Smooth muscle cell (in vitro differentiated cells): Measurements from ENCODE around the gene CCNJ. TPM values are rescaled to one million over a fixed set of nuclear protein-coding genes. Genes with fewer than 3 reads are reported as not detected.

Source experiments
- DNase-seq: peaks from one replicate; lab custom pipeline; 2025; ENCODE audit not compliant: unreplicated experiment; lab: John Stamatoyannopoulos, UW
- H2AFZ ChIP-seq: fragments of 200-600 bp; sonication (generic); 2 replicates; pipeline ENCODE4 v1.6.0; 2016; ENCODE audit warnings: antibody characterized with exemption, low read depth, mild to moderate bottlenecking
- H3F3A ChIP-seq: fragments of 200-600 bp; sonication (generic); 2 replicates; pipeline ENCODE4 v1.6.0; 2017; ENCODE audit warnings: antibody characterized with exemption, low read depth
- H3K27ac ChIP-seq: fragments of 200-600 bp; sonication (generic); 2 replicates; pipeline ENCODE4 v1.5.1; 2016; ENCODE audit warnings: low read depth, mild to moderate bottlenecking
- H3K27me3 ChIP-seq: fragments of 200-600 bp; sonication (generic); 2 replicates; pipeline ENCODE4 v1.6.1; 2016; ENCODE audit warnings: low read depth, mild to moderate bottlenecking
- H3K36me3 ChIP-seq: fragments of 200-600 bp; sonication (generic); 2 replicates; pipeline ENCODE4 v1.5.1; 2016; ENCODE audit warnings: low read depth
- H3K4me1 ChIP-seq: fragments of 200-600 bp; sonication (generic); 2 replicates; pipeline ENCODE4 v1.5.1; 2016; ENCODE audit warnings: low read depth
- H3K4me2 ChIP-seq: fragments of 200-600 bp; sonication (generic); 2 replicates; pipeline ENCODE4 v1.6.0; 2016; ENCODE audit warnings: mild to moderate bottlenecking
- H3K4me3 ChIP-seq: fragments of 200-600 bp; sonication (generic); 2 replicates; pipeline ENCODE4 v1.5.1; 2016; ENCODE audit warnings: mild to moderate bottlenecking
- H3K79me2 ChIP-seq: fragments of 200-600 bp; sonication (generic); 2 replicates; pipeline ENCODE4 v1.6.0; 2016; ENCODE audit warnings: low read depth, mild to moderate bottlenecking
- H3K9ac ChIP-seq: fragments of 200-600 bp; sonication (generic); 2 replicates; pipeline ENCODE4 v1.6.0; 2016; ENCODE audit warnings: low read depth
- H3K9me3 ChIP-seq: fragments of 200-600 bp; sonication (generic); replicated peaks from 2 replicates; pipeline ENCODE4 v1.5.1; 2016; ENCODE audit warnings: low read depth
- H4K20me1 ChIP-seq: fragments of 200-600 bp; sonication (generic); 2 replicates; pipeline ENCODE4 v1.6.0; 2016; ENCODE audit warnings: low read depth
- CTCF ChIP-seq: fragments of 200-600 bp; sonication (generic); IDR thresholded peaks from 2 replicates; pipeline ENCODE4 v1.5.1; 2017; ENCODE audit warnings: borderline replicate concordance, mild to moderate bottlenecking, antibody characterized with exemption; ENCODE audit not compliant: insufficient read depth, poor library complexity, severe bottlenecking
- WGBS: methylation state at CpG from one replicate; pipeline ENCODE4 v1.1.7; 2016; ENCODE audit warnings: low lambda C conversion rate; 5-methylcytosine and 5-hydroxymethylcytosine counted together
- polyA plus RNA-seq: library from polyadenylated mRNA; unstranded; fragments of >200 nt; fragmentation: Nextera tagmentation; extraction: Ambion mirVana; gene quantifications from 2 replicates; pipeline ENCODE4 v1.2.1, GENCODE V29; 2016
- total RNA-seq: library from RNA; depleted of rRNA; stranded (reverse); fragments of >200 nt; gene quantifications from 2 replicates; pipeline ENCODE4 v1.2.3, GENCODE V29; 2014

The CCNJ gene
- total and polyA plus RNA-seq, 2 experiments from 2014 or later = 5.2 to 8.8 TPM

GRCh38 chr10:96090463-96090800 lies 47.0 kb downstream of the CCNJ start:
- no peaks in the 10 kb centered on the region for H3K79me2 ChIP-seq
- H3K4me1 ChIP-seq = no peaks in the 10 kb centered on the region
- H3K27me3 ChIP-seq = no peaks in the 10 kb centered on the region
- no peaks in the 10 kb centered on the region for H3F3A ChIP-seq
- H4K20me1 ChIP-seq = no peaks in the 10 kb centered on the region
- H3K36me3 ChIP-seq = no peaks in the 10 kb centered on the region
- H3K4me2 ChIP-seq = no peak overlapping the region
- WGBS = 96% methylated on average over 9 of the region's 9 CpGs
- H3K4me3 ChIP-seq = no peak overlapping the region
- H3K27ac ChIP-seq = no peak overlapping the region
- DNase-seq = no peak
- H3K9me3 ChIP-seq = no peaks in the 10 kb centered on the region
- H3K9ac ChIP-seq = no peak overlapping the region
- TF ChIP-seq CTCF = no peak
- H2AFZ ChIP-seq = no peak overlapping the region

GRCh38 chr10:96092999-96093767 lies 49.8 kb downstream of the CCNJ start:
- TF ChIP-seq CTCF = no peak
- Histone ChIP-seq H3K4me2 (no peak overlapping the region), H4K20me1 (no peaks in the 10 kb centered on the region), H3K27me3 (no peaks in the 10 kb centered on the region), H2AFZ (no peak overlapping the region), H3F3A (no peaks in the 10 kb centered on the region), H3K36me3 (no peaks in the 10 kb centered on the region), H3K4me1 (no peaks in the 10 kb centered on the region), H3K27ac (no peak overlapping the region), H3K4me3 (no peak overlapping the region), H3K9me3 (no peaks in the 10 kb centered on the region), H3K79me2 (no peaks in the 10 kb centered on the region), H3K9ac (no peak overlapping the region)
- DNase-seq = no peak
- 93% methylated on average over 8 of the region's 8 CpGs for WGBS

GRCh38 chr10:96093948-96094347 lies 50.6 kb downstream of the CCNJ start:
- H3K27ac ChIP-seq = no peak overlapping the region
- H3K4me3 ChIP-seq = no peak overlapping the region
- no peaks in the 10 kb centered on the region for H3F3A ChIP-seq
- no peaks in the 10 kb centered on the region for H3K27me3 ChIP-seq
- H3K36me3 ChIP-seq = no peaks in the 10 kb centered on the region
- no peaks in the 10 kb centered on the region for H3K79me2 ChIP-seq
- no peak for DNase-seq
- H2AFZ ChIP-seq = no peak overlapping the region
- H3K9ac ChIP-seq = no peak overlapping the region
- no peaks in the 10 kb centered on the region for H3K4me1 ChIP-seq
- H3K4me2 ChIP-seq = no peak overlapping the region
- 54% methylated on average over 2 of the region's 2 CpGs for WGBS
- no peaks in the 10 kb centered on the region for H4K20me1 ChIP-seq
- no peaks in the 10 kb centered on the region for H3K9me3 ChIP-seq
- TF ChIP-seq CTCF = no peak

- no peak overlapping the region for H3K9ac ChIP-seq
- no peak overlapping the region for H3K27ac ChIP-seq
- H3K36me3 ChIP-seq = no peaks in the 10 kb centered on the region
- H4K20me1 ChIP-seq = no peaks in the 10 kb centered on the region
- no peak for DNase-seq
- H3K27me3 ChIP-seq = no peaks in the 10 kb centered on the region
- no peak overlapping the region for H2AFZ ChIP-seq
- H3K4me2 ChIP-seq = no peak overlapping the region
- H3F3A ChIP-seq = no peaks in the 10 kb centered on the region
- WGBS = 97% methylated on average over 1 of the region's 1 CpG
- H3K79me2 ChIP-seq = no peaks in the 10 kb centered on the region
- no peaks in the 10 kb centered on the region for H3K9me3 ChIP-seq
- no peak overlapping the region for H3K4me3 ChIP-seq
- no peak for TF ChIP-seq CTCF
- no peaks in the 10 kb centered on the region for H3K4me1 ChIP-seq
Observed at GRCh38 chr10:96096958-96097357, 53.6 kb downstream of the CCNJ start.
